GM18520 (cell line): ENCODE measurements around the gene FBRS.
"Not testable (repeated sequence)": the region's sequence is repeated elsewhere in the genome, so short reads cannot be mapped to it uniquely, and the experiment has no call there.

ENCODE experiments used
- ATAC-seq: cut with Tn5 transposase; IDR thresholded peaks from one replicate; pipeline ENCODE4 v1.9.1; 2021; ENCODE audit not compliant: unreplicated experiment

Gene FBRS

GRCh38 chr16:30664616-30665109 is 6.4 kb downstream of the FBRS start:
- no peak for ATAC-seq

DNA sequence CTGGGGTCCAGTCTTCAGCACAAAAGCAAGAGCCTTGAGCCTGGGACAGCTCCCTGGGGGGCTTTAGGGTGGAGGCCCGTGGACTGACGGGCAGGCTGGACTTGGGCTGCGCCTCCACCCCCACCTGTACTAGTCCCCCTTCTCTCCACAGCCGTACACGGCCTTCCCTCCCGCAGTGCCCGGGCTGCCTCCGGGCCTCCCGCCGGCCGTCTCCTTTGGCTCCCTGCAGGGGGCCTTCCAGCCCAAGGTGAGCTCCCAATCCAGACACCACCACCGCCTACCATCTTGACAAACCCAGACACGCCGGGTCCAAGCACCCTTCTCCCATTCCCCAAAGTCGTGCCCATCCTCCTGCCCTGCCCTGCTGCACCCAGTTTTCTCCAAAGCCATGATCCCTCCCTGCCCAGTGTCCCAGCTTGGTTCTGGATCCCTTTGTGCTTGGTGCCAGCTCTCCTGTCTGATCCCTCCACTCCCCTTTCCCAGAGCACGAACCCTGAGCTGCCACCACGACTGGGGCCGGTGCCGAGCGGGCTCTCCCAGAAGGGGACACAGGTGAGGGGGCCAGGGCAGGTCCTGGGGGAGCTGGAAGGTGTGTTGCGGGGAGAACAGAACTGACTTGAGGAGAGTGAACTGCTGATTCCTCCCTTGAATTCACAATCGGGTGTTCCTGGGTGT is 7.1 kb downstream of the FBRS start:
- no peak for ATAC-seq

DNA sequence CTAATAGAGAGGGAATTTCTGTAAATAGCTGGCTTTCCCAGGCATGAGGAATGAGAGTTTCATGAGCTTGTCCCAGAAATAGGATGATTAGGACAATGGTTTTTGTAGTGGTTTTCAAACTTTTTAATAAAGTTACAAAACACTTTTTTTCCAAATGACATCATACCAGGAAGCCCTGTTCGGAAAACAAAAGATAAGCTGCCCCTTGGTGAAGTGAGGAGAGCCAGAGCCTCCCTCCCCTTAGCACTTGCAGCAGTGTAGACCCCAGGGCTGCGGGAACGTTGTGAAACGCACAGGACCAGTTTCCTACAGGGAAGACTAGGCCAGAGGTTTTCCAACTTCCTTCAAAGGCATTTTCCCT is 7.6 kb downstream of the FBRS start:
- ATAC-seq: no peak

DNA sequence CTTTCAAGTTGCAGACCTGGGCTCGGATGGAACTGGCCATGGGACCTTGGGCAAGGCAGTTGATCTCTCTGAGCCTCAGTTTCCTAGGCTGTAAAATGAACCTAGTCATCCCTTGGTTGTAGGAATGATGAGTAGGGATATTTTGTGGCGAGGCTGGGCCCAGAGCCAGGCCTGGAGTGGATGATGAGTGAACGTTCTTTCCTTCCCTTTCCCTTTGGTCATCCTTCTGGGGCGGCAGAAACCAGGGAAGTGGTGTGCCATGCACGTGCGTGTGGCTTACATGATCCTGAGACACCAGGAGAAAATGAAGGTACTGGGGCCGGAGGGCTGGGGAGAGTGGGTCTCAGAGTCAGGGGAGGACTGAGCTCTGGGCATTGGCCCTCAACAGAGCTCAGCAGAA is 8.4 kb downstream of the FBRS start:
- no peak for ATAC-seq

- no peak for ATAC-seq
Measured at GRCh38 chr16:30667361-30667905, 9.2 kb downstream of the FBRS start.

- ATAC-seq: no peak
Measured at GRCh38 chr16:30668393-30668792, 10.2 kb downstream of the FBRS start.

DNA sequence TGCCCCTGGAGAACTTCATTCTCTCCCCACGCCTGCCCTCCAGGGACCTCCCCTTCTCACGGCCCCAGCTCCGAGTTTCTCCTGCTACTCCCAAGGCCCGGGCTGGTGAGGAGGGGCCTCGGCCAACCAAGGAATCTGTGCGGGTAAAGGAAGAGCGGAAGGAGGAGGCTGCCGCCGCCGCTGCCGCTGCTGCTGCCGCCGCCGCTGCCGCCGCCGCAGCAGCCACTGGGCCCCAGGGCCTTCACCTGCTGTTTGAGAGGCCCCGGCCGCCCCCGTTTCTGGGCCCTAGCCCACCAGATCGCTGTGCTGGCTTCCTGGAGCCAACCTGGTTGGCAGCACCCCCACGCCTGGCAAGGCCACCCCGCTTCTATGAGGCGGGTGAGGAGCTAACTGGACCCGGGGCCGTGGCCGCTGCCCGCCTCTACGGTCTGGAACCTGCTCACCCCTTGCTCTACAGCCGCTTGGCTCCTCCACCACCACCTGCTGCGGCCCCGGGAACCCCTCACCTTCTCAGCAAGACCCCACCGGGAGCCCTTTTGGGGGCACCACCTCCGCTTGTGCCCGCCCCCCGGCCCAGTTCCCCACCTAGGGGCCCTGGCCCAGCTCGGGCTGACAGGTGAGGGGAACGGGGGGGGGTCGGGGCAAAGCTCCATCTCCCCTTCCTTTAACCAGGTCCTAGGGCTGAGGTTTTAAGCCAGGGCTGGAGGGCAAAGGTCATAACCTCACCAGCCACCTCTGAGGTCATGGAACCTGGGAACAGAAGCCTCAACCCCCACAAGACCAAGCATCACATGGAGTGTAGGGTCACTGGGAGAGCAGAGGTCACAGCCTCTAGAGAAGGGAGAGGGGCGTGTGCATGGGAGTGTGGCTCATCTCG is 11.0 kb downstream of the FBRS start:
- ATAC-seq: no peak

- ATAC-seq: no peak
Measured at GRCh38 chr16:30669903-30670824, 11.9 kb downstream of the FBRS start.

DNA sequence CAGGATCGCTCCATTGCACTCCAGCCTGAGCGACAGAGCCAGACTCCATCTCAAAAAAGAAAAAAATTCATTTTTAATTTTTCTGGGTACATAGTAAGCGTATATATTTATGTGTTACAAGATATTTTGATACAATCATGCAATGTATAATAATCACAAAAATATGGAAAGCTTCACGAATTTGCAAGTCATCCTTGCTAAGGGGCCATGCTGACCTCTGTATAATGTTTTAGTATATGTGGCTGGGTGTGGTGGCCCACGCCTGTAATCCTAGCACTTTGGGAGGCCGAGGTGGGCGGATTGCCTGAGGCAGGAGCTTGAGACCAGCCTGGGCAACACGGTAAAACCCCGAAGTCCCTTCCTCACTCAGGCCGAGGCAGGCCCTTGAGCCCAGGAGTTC is 16.9 kb downstream of the FBRS start:
- no peak for ATAC-seq

DNA sequence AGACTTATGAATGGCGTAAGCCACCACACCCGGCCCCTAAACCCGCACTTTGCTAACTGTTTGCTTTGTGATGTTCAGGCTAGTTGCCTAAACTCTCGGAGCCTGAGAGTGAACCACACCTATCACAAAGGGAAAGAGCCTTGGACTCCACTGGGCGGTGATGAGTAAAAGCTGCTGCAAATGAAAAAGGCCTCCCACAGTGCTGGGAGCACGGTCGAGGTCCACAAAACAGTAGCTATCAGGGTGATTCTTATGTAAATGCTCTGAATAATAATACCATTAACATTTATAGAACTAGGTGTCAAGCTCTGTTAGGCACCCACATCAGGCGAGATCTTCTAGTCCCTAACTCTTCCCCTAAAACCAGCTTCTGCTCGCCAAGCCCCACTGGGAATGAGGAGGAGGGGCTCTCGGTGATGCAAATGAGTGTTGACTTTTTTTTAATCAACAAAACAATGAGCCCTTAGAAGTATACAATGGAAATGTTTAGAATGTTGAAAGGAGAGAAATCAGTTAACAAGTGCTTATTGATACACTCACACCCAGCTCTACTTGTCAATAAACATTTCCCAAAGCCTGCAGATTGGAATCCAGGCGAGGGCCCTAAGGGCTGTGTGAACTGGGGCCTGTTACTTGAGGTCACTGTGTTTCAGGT is 19.8 kb downstream of the FBRS start:
- no peak for ATAC-seq

- ATAC-seq: no peak
Measured at GRCh38 chr16:30678586-30678970, 20.3 kb downstream of the FBRS start.

DNA sequence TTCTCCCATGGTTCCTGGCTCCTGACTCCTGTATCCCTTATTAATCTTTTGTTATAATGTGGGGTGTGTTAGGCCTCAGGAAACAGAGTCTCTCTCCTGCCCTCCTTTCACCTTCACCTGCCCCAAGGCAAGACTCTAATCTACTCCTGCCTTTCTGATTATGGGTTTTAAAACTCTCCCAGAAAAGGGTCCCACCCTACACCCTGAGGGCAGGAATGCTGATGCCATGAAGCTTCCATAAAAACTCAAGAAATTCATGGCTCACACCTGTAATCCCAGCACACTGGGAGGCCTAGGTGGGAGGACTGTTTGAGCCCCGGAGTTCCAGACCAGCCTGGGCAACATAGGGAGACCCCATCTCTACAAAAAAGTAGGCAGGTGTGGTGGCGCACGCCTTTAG is 22.1 kb downstream of the FBRS start:
- no peak for ATAC-seq

DNA sequence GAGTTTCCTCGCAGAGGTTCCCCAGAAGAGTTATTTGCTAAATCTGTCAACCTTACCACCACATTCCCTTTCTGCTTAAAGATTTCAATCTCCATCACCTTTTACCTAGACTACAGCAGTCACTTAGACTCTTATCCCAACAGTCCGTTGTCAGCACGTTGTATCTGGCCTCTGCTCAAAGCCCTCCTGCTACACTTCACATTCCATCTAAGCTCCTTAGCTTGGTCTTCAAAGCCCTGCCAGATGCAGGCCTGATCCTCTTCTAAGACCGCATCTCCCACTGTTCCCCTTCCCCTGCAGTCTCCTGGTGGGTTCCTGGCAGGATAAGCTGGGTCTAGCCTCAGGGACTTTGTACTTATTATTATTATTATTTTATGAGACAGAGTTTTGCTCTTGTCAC is 30.5 kb downstream of the FBRS start:
- no peak for ATAC-seq

DNA sequence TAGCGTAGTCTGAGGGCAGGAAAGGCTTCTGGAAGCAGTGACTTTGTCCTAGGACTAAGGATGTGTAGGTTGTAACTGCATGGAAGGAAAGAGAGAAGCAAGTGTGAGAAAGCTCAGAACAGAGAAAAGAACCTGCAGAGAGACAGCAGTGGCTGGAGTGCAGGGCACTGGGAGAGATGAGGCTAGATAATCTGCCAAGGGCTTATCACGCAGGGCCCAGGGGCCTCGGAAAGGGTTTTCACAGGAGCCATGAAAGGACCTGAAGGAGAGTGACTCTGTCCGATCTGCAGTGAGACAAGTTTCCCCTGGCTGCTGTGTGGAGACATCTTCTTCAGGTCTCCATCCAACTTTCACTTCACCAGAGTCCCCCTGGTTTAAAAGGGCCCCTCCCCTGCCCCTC is 33.7 kb downstream of the FBRS start:
- ATAC-seq: no peak

GRCh38 chr16:30692396-30693064 is 34.3 kb downstream of the FBRS start:
- no peak for ATAC-seq

- no peak for ATAC-seq
Measured at GRCh38 chr16:30694926-30695693, 36.9 kb downstream of the FBRS start.

DNA sequence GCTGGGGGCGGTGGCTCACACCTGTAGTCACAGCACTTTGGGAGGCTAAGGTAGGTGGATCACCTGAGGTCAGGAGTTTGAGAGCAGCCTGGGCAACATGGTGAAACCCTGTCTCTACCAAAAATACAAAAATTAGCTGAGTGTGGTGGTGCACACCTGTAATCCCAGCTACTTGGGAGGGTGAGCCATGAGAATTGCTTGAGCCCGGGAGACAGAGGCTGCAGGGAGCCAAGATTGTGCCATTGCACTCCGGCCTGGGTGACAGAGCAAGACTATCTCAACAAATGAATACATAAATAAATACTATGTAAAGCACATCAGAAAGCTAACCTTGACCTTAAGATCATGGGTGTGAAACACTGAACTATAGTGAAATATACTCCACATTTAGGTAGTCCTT is 38.4 kb downstream of the FBRS start:
- ATAC-seq: not testable (repeated sequence)

DNA sequence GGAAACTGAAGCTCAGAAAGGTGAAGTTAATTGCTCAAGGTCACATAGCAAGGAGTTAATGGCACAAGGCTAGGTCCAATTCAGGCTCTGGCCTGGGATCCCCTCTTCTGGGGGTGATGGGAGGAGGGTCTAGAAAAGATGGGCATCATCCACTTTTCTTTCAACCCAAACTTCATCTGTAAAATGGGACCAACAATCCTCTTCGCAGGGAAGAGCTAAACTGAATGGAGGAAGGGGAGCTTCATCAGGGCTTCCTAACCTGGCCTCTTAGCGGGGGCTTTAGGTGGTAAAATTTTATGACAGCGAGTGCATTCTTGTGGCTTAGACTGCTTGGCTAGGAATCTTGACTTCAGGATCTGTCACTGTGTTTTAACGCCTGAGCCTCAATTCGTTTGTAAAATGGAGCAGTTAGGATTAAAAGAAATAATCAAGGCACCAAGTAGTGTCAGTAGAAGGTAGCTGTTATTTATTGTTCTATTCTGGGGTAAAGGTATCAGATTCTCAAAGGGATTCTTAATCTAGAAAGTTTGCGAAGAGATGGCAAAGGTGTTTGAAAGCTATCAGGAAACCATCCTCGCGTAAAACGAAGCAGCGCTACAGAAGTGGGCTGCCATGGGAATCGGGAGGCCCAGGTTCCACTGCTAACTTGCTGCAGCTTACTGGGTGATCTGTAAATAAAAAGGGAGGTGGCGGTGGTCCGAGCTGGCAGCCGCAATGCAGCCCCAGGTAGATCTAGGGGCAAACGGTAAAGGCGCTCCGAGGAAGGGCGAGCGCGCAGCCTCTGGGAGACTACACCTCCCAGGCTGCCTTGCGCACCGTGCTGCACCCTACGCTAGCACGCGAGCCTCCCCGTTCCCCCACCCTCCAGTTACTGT is 39.3 kb downstream of the FBRS start:
- peak; percentile 87 for ATAC-seq
